LNCaP clone FGC (cell line): ENCODE data around the gene PTK6.

Experiments
- DNase-seq: peaks from one replicate; pipeline ENCODE4 v3.0.0-alpha.2; 2011; ENCODE audit warnings: low read depth
- H3K4me3 ChIP-seq: 2 replicates; pipeline ENCODE4 v1.5.1; 2011; ENCODE audit warnings: mild to moderate bottlenecking, low read depth, low read length, control low read depth
- CTCF ChIP-seq: IDR thresholded peaks from 2 replicates; pipeline ENCODE4 v1.5.1; 2012; ENCODE audit warnings: mild to moderate bottlenecking; ENCODE audit not compliant: control insufficient read depth, insufficient read depth; ENCODE audit errors: extremely low read depth

PTK6 gene

GRCh38 chr20:63553251-63553932, 16.2 kb upstream of the PTK6 start:
- H3K4me3 ChIP-seq = peak overlapping the region; percentile 31
- no peak for DNase-seq
- no peak for TF ChIP-seq CTCF

GRCh38 chr20:63552481-63553249, 15.5 kb upstream of the PTK6 start:
- no peak overlapping the region for H3K4me3 ChIP-seq
- no peak for TF ChIP-seq CTCF
- DNase-seq = no peak

- TF ChIP-seq CTCF = no peak
Measured at GRCh38 chr20:63551068-63551467, 13.9 kb upstream of the PTK6 start.

GRCh38 chr20:63549679-63550282, 12.6 kb upstream of the PTK6 start:
- no peak for TF ChIP-seq CTCF
- no peak for DNase-seq
- H3K4me3 ChIP-seq = no peak overlapping the region

More at GRCh38 chr20:63551068-63551467, 13.9 kb upstream of the PTK6 start:
- no peak for DNase-seq
- H3K4me3 ChIP-seq = no peak overlapping the region

GRCh38 chr20:63549019-63549418, 11.8 kb upstream of the PTK6 start:
- TF ChIP-seq CTCF = no peak
- no peak for DNase-seq
- no peak overlapping the region for H3K4me3 ChIP-seq

GRCh38 chr20:63548542-63548941, 11.4 kb upstream of the PTK6 start:
- H3K4me3 ChIP-seq = no peak overlapping the region
- DNase-seq = no peak
- TF ChIP-seq CTCF = no peak
